ENCODE data around the gene MARK4. TPM values are rescaled to one million over a fixed set of nuclear protein-coding genes. Genes with fewer than 3 reads are reported as not detected.

The MARK4 gene
- total RNA-seq, 1 experiment from 2014 or later, result 37.7 TPM

GRCh38 chr19:45247136-45247535 is 3.9 kb upstream of the MARK4 start:
- Histone ChIP-seq H3K9ac (ENCODE audit: low read length) (no peak overlapping the region), H3K27me3 (ENCODE audit: insufficient read depth, low read length) (no peaks in the 10 kb centered on the region), H3K27ac (ENCODE audit: low read depth, low read length) (no peak overlapping the region), H3K4me2 (ENCODE audit: low read length) (no peak overlapping the region), H3K4me1 (ENCODE audit: control insufficient read depth in 1 of 2, insufficient read depth in 2 of 2, low read length in 2 of 2) (peaks cover 8 to 13% of the 10 kb centered on the region in 2 experiments; a peak in 3 of 4 replicates), H2AFZ (ENCODE audit: low read depth, low read length, poor library complexity, severe bottlenecking) (no peak overlapping the region), H3K4me3 (replicated peaks in 1 of 2; ENCODE audit: low read depth in 1 of 2, low read length in 2 of 2) (no peak overlapping the region), H3K9me3 (ENCODE audit: control insufficient read depth in 1 of 2, insufficient read depth in 1 of 2, low read depth in 1 of 2, low read length in 2 of 2) (no peaks in the 10 kb centered on the region), H3K9me2 (ENCODE audit: insufficient read depth) (no peaks in the 10 kb centered on the region), H3K36me3 (ENCODE audit: control insufficient read depth in 1 of 2, insufficient read depth in 2 of 2, low read length in 2 of 2) (no peaks in the 10 kb centered on the region), H4K20me1 (ENCODE audit: insufficient read depth) (no peaks in the 10 kb centered on the region), H3K79me2 (ENCODE audit: insufficient read depth, low read length) (peaks cover 7% of the 10 kb centered on the region)
- TF ChIP-seq JUND (IDR thresholded peaks at IDR 0.05) (no peak), SIN3A (IDR thresholded peaks at IDR 0.05; ENCODE audit: low read depth) (no peak), POLR2AphosphoS5 (IDR thresholded peaks at IDR 0.05; ENCODE audit: low read depth, low read length) (no peak), ZBTB33 (IDR thresholded peaks at IDR 0.05; ENCODE audit: extremely low read depth, insufficient replicate concordance, low read length) (no peak), EGR1 (IDR thresholded peaks at IDR 0.05; ENCODE audit: low read depth) (no peak), ZFX (IDR thresholded peaks at IDR 0.05) (no peak), CBX3 (IDR thresholded peaks at IDR 0.05; ENCODE audit: low read depth) (no peak), EZH2phosphoT487 (IDR thresholded peaks at IDR 0.05; ENCODE audit: borderline replicate concordance) (no peak), CEBPB (IDR thresholded peaks at IDR 0.05; ENCODE audit: low read depth) (no peak), EZH2 (IDR thresholded peaks at IDR 0.05) (no peak), ZNF274 (IDR thresholded peaks at IDR 0.05; ENCODE audit: low read depth, low read length) (no peak), ATF3 (IDR thresholded peaks at IDR 0.05) (no peak), TCF7L2 (IDR thresholded peaks at IDR 0.05; ENCODE audit: borderline replicate concordance, extremely low read depth, insufficient read depth, insufficient read length) (no peak), SRF (IDR thresholded peaks at IDR 0.05; ENCODE audit: low read depth) (no peak), POLR2A (IDR thresholded peaks at IDR 0.05; ENCODE audit: borderline replicate concordance, extremely low read depth, insufficient read depth, insufficient read length) (no peak), YY1 (IDR thresholded peaks at IDR 0.05; ENCODE audit: extremely low read depth, insufficient replicate concordance, low read depth, low read length) (no peak), SP1 (IDR thresholded peaks at IDR 0.05; ENCODE audit: low read depth) (no peak)
- TF ChIP-seq, protein P1, sequence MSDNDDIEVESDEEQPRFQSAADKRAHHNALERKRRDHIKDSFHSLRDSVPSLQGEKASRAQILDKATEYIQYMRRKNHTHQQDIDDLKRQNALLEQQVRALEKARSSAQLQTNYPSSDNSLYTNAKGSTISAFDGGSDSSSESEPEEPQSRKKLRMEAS (IDR thresholded peaks at IDR 0.05), result no peak
- TF ChIP-seq, protein P2, sequence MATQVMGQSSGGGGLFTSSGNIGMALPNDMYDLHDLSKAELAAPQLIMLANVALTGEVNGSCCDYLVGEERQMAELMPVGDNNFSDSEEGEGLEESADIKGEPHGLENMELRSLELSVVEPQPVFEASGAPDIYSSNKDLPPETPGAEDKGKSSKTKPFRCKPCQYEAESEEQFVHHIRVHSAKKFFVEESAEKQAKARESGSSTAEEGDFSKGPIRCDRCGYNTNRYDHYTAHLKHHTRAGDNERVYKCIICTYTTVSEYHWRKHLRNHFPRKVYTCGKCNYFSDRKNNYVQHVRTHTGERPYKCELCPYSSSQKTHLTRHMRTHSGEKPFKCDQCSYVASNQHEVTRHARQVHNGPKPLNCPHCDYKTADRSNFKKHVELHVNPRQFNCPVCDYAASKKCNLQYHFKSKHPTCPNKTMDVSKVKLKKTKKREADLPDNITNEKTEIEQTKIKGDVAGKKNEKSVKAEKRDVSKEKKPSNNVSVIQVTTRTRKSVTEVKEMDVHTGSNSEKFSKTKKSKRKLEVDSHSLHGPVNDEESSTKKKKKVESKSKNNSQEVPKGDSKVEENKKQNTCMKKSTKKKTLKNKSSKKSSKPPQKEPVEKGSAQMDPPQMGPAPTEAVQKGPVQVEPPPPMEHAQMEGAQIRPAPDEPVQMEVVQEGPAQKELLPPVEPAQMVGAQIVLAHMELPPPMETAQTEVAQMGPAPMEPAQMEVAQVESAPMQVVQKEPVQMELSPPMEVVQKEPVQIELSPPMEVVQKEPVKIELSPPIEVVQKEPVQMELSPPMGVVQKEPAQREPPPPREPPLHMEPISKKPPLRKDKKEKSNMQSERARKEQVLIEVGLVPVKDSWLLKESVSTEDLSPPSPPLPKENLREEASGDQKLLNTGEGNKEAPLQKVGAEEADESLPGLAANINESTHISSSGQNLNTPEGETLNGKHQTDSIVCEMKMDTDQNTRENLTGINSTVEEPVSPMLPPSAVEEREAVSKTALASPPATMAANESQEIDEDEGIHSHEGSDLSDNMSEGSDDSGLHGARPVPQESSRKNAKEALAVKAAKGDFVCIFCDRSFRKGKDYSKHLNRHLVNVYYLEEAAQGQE (IDR thresholded peaks at IDR 0.05; ENCODE audit: low read depth), result no peak
- BruUV-seq (replicated peaks), result no TSS peak
- RAD21 ChIA-PET (ENCODE audit: low non-redundant PET in 1 of 2, low total read pairs in 2 of 2, uncharacterized antibody in 2 of 2, unreplicated experiment in 2 of 2), result no interaction called here
- POLR2A ChIA-PET, result no interaction called here
- no peak for DNase-seq (ENCODE audit: low read depth, low spot score)
- intact Hi-C loops (cut with micrococcal nuclease), result loop anchor here (5.0 to 10.0 kb wide), 2 partner anchors 62 to 230 kb away; no protein-coding TSS in a partner anchor
- no peak for ATAC-seq
- CTCF ChIA-PET, result no interaction called here
